H1 (cell line): ENCODE measurements around the gene ERFE. TPM values are rescaled to one million over a fixed set of nuclear protein-coding genes. Genes with fewer than 3 reads are reported as not detected.

ENCODE experiments used
- CTCF ChIA-PET: fragments of 300-600 bp; sonication (Branson Sonifier 250); formaldehyde crosslinking; loops from one replicate; lab custom pipeline; 2021; ENCODE audit not compliant: partially characterized antibody; lab: Charles Lee
- POLR2A ChIA-PET: fragments of 300-600 bp; sonication (Branson Sonifier 250); formaldehyde crosslinking; loops from one replicate; lab custom pipeline; 2021; ENCODE audit warnings: inconsistent platforms; ENCODE audit not compliant: partially characterized antibody; lab: Charles Lee
- DNase-seq, 2 experiments: peaks; one replicate each; pipeline versions ENCODE4 v3.0.0 to v3.0.0-alpha.2; 2010 to 2022; ENCODE audit warnings: low spot score in 2 of 2, low read depth in 1 of 2, mixed read lengths in 1 of 2
- FAIRE-seq: peaks from 2 replicates; lab custom pipeline; 2011; peaks lifted over from hg19 to GRCh38; lab: Jason Lieb, UNC
- H2AFZ ChIP-seq: 2 replicates; pipeline ENCODE4 v1.8.1; 2012; ENCODE audit warnings: low read length, inconsistent platforms
- H2AK5ac ChIP-seq: 2 replicates; pipeline ENCODE4 v1.6.1; 2013; ENCODE audit warnings: low read depth, low read length
- H2BK120ac ChIP-seq: replicated peaks from 2 replicates; pipeline ENCODE3; 2013; ENCODE audit warnings: low read depth, low read length, inconsistent platforms
- H2BK12ac ChIP-seq: 2 replicates; pipeline ENCODE4 v1.6.1; 2013; ENCODE audit warnings: low read depth, low read length
- H2BK15ac ChIP-seq: 2 replicates; pipeline ENCODE4 v1.6.1; 2013; ENCODE audit warnings: low read length
- H2BK20ac ChIP-seq: 2 replicates; pipeline ENCODE4 v1.6.1; 2013; ENCODE audit warnings: low read length
- H2BK5ac ChIP-seq: 2 replicates; pipeline ENCODE4 v1.6.1; 2013; ENCODE audit warnings: low read depth, low read length
- H3K14ac ChIP-seq: 2 replicates; pipeline ENCODE4 v1.6.1; 2013; ENCODE audit warnings: inconsistent platforms; ENCODE audit not compliant: insufficient read length
- H3K18ac ChIP-seq: 2 replicates; pipeline ENCODE4 v1.6.1; 2013; ENCODE audit warnings: low read length; ENCODE audit errors: extremely low read depth
- H3K23ac ChIP-seq: 2 replicates; pipeline ENCODE4 v1.6.1; 2013; ENCODE audit warnings: inconsistent platforms; ENCODE audit not compliant: insufficient read length
- H3K23me2 ChIP-seq: 2 replicates; pipeline ENCODE4 v1.6.1; 2013; ENCODE audit warnings: low read depth, low read length
- H3K27ac ChIP-seq: 2 replicates; pipeline ENCODE4 v1.6.1; 2011; ENCODE audit warnings: low read depth, low read length, inconsistent platforms
- H3K27me3 ChIP-seq, 4 experiments: replicated peaks in 1 of 4; 1 replicate in 1 of 4; 2 replicates in 3 of 4; pipeline versions ENCODE4 v1.6.1 to v1.8.1; 2011 to 2013; ENCODE audit warnings: low read length in 3 of 4, mild to moderate bottlenecking in 3 of 4, inconsistent platforms in 2 of 4, mixed read lengths in 2 of 4, moderate library complexity in 1 of 4; ENCODE audit not compliant: control insufficient read depth in 3 of 4, insufficient read depth in 3 of 4; ENCODE audit errors: extremely low read depth in 1 of 4
- H3K36me3 ChIP-seq, 4 experiments: 2 replicates each; pipeline versions ENCODE4 v1.6.1 to v1.8.1; 2011 to 2013; ENCODE audit warnings: mild to moderate bottlenecking in 4 of 4, low read length in 3 of 4, moderate library complexity in 2 of 4, control low read depth in 1 of 4, inconsistent platforms in 1 of 4; ENCODE audit not compliant: insufficient read depth in 4 of 4, control insufficient read depth in 2 of 4
- H3K4ac ChIP-seq: replicated peaks from 2 replicates; pipeline ENCODE3; 2013; ENCODE audit warnings: low read length, low read depth, mixed read lengths, inconsistent platforms; ENCODE audit not compliant: insufficient read length
- H3K4me1 ChIP-seq, 4 experiments: replicated peaks in 1 of 4; 1 replicate in 1 of 4; 2 replicates in 3 of 4; pipeline versions ENCODE4 v1.6.1 to v1.8.1; 2011 to 2013; ENCODE audit warnings: low read length in 3 of 4, inconsistent platforms in 2 of 4, mixed read lengths in 1 of 4; ENCODE audit not compliant: insufficient read depth in 4 of 4, control insufficient read depth in 3 of 4
- H3K4me2 ChIP-seq, 2 experiments: 2 replicates each; pipeline versions ENCODE4 v1.6.1 to v1.8.1; 2011 to 2013; ENCODE audit warnings: low read depth in 2 of 2, low read length in 2 of 2, control low read depth in 1 of 2, inconsistent platforms in 1 of 2, mild to moderate bottlenecking in 1 of 2; ENCODE audit not compliant: insufficient read depth in 1 of 2
- H3K4me3 ChIP-seq, 4 experiments: fragments of 200-600, 300-600 bp in 1 of 4; sonication (generic), shearing (Covaris generic), sonication (Bioruptor Twin) in 1 of 4; 2 replicates each; pipeline versions ENCODE4 v1.5.1 to v1.8.1; 2011 to 2016; ENCODE audit warnings: low read length in 4 of 4, low read depth in 3 of 4, control low read depth in 2 of 4, inconsistent platforms in 2 of 4, mild to moderate bottlenecking in 2 of 4, mixed read lengths in 1 of 4, moderate library complexity in 1 of 4; ENCODE audit not compliant: insufficient read depth in 2 of 4; ENCODE audit errors: extremely low read depth in 1 of 4
- H3K56ac ChIP-seq: replicated peaks from 2 replicates; pipeline ENCODE3; 2013; ENCODE audit warnings: low read depth, mild to moderate bottlenecking, mixed read lengths, low read length, inconsistent platforms; ENCODE audit not compliant: insufficient read length
- H3K79me1 ChIP-seq: 2 replicates; pipeline ENCODE4 v1.6.1; 2013; ENCODE audit warnings: low read depth, low read length, control low read depth
- H3K79me2 ChIP-seq, 2 experiments: 2 replicates each; pipeline versions ENCODE4 v1.6.1 to v1.8.1; 2012 to 2013; ENCODE audit warnings: low read length in 2 of 2, mild to moderate bottlenecking in 2 of 2, inconsistent platforms in 1 of 2; ENCODE audit not compliant: insufficient read depth in 2 of 2, control insufficient read depth in 1 of 2
- H3K9ac ChIP-seq, 4 experiments: replicated peaks in 1 of 4; 1 replicate in 1 of 4; 2 replicates in 3 of 4; pipeline versions ENCODE4 v1.6.1 to v1.8.1; 2011 to 2013; ENCODE audit warnings: low read depth in 3 of 4, low read length in 3 of 4, control low read depth in 2 of 4, mild to moderate bottlenecking in 2 of 4, moderate library complexity in 2 of 4, inconsistent platforms in 1 of 4; ENCODE audit errors: extremely low read depth in 1 of 4
- H3K9me3 ChIP-seq, 2 experiments: 2 replicates each; pipeline versions ENCODE4 v1.6.1 to v1.8.1; 2012 to 2013; ENCODE audit warnings: mild to moderate bottlenecking in 2 of 2, moderate library complexity in 2 of 2, control low read depth in 1 of 2, inconsistent platforms in 1 of 2, low read depth in 1 of 2, low read length in 1 of 2, mixed read lengths in 1 of 2; ENCODE audit not compliant: insufficient read depth in 2 of 2
- H4K20me1 ChIP-seq, 2 experiments: replicated peaks in 1 of 2; 2 replicates each; pipeline versions ENCODE3 to v1.8.1; 2011 to 2013; ENCODE audit warnings: inconsistent platforms in 2 of 2, low read length in 2 of 2, mild to moderate bottlenecking in 1 of 2; ENCODE audit not compliant: insufficient read depth in 2 of 2, control insufficient read depth in 1 of 2
- H4K5ac ChIP-seq: 2 replicates; pipeline ENCODE4 v1.6.1; 2013; ENCODE audit warnings: low read length, low read depth, mixed read lengths, inconsistent platforms; ENCODE audit not compliant: insufficient read length
- H4K8ac ChIP-seq: 2 replicates; pipeline ENCODE4 v1.8.0; 2013; ENCODE audit warnings: mild to moderate bottlenecking, moderate library complexity, low read length, inconsistent platforms; ENCODE audit not compliant: insufficient read depth; ENCODE audit errors: extremely low read depth
- H4K91ac ChIP-seq: replicated peaks from 2 replicates; pipeline ENCODE3; 2013; ENCODE audit warnings: low read length, mixed read lengths, inconsistent platforms; ENCODE audit not compliant: insufficient read length
- CHD1 ChIP-seq: IDR thresholded peaks from 2 replicates; pipeline ENCODE4 v1.6.1; 2012; ENCODE audit warnings: low read depth, low read length, improper control_type of control experiment
- CHD2 ChIP-seq: IDR thresholded peaks from 2 replicates; pipeline ENCODE4 v1.6.1; 2012; ENCODE audit warnings: low read length, improper control_type of control experiment
- CTCF ChIP-seq, 3 experiments: IDR thresholded peaks; 1 replicate in 2 of 3; 2 replicates in 1 of 3; pipeline versions ENCODE4 v1.5.1 to v1.6.1; 2011; ENCODE audit warnings: low read length in 3 of 3, mild to moderate bottlenecking in 3 of 3, inconsistent platforms in 2 of 3, low read depth in 1 of 3, moderate library complexity in 1 of 3; ENCODE audit not compliant: insufficient read depth in 1 of 3; ENCODE audit errors: control extremely low read depth in 1 of 3
- GTF2F1 ChIP-seq: IDR thresholded peaks from 2 replicates; pipeline ENCODE4 v1.6.1; 2012; ENCODE audit warnings: low read depth, low read length, improper control_type of control experiment, borderline replicate concordance
- MAX ChIP-seq: IDR thresholded peaks from 2 replicates; pipeline ENCODE4 v1.6.1; 2012; ENCODE audit warnings: inconsistent platforms
- NRF1 ChIP-seq: IDR thresholded peaks from 2 replicates; pipeline ENCODE4 v1.6.1; 2011; ENCODE audit warnings: mild to moderate bottlenecking, low read depth, low read length, improper control_type of control experiment
- RBBP5 ChIP-seq: IDR thresholded peaks from 2 replicates; pipeline ENCODE4 v1.7.1; 2012; ENCODE audit warnings: low read depth, mild to moderate bottlenecking, inconsistent platforms, low read length, moderate library complexity, borderline replicate concordance
- SRF ChIP-seq: IDR thresholded peaks from 2 replicates; pipeline ENCODE4 v1.6.1; 2011; ENCODE audit warnings: mild to moderate bottlenecking, low read depth, low read length, moderate library complexity
- TEAD4 ChIP-seq: IDR thresholded peaks from 2 replicates; pipeline ENCODE4 v1.6.1; 2012; ENCODE audit warnings: low read depth, low read length, inconsistent platforms, mixed read lengths
- ZNF274 ChIP-seq: IDR thresholded peaks from 2 replicates; pipeline ENCODE4 v1.7.0; 2012; ENCODE audit warnings: low read length, borderline replicate concordance; ENCODE audit errors: extremely low read depth
- WGBS, 2 experiments: shearing (Covaris generic) in 1 of 2; methylation state at CpG; one replicate each; pipeline versions ENCODE4 v1.1.6 to v1.1.7; 2013 to 2015; ENCODE audit warnings: low lambda C conversion rate in 2 of 2, mixed read lengths in 2 of 2, inconsistent platforms in 1 of 2, low coverage in 1 of 2, missing lambda C conversion rate in 1 of 2; ENCODE audit not compliant: insufficient replicate concordance in 2 of 2, insufficient coverage in 1 of 2, insufficient read length in 1 of 2; ENCODE audit errors: extremely low coverage in 1 of 2, missing lambda C conversion rate in 1 of 2; 5-methylcytosine and 5-hydroxymethylcytosine counted together
- polyA plus RNA-seq, 7 experiments: library from polyadenylated mRNA; depleted of rRNA in 3 of 7; stranded (reverse) in 5 of 7; unstranded in 2 of 7; fragments of >200 nt in 5 of 7; fragments of 200-250 nt in 2 of 7; gene quantifications; 1 replicate in 5 of 7; 2 replicates in 1 of 7; 4 replicates in 1 of 7; pipeline versions ENCODE4 v1.2.1 to v1.2.3, GENCODE V29; 2011 to 2013; ENCODE audit warnings: missing spikeins in 2 of 7, mixed read lengths in 2 of 7
- total RNA-seq: library from RNA; stranded (reverse); fragmentation: NEBNext Ultra II Directional; extraction: Animal tissue kit (Norgen Biotek cat#: 25700); gene quantifications from 2 replicates; pipeline ENCODE4 v1.2.1, GENCODE V29; 2021

The ERFE gene
- total and polyA plus RNA-seq, 2 of the 8 experiments (the other 6 are each of a cell fraction or from before 2014, with no cell fraction given) = 2.5 to 3.6 TPM

- Histone ChIP-seq H3K4me2 (no peak overlapping the region), H2BK12ac (no peak overlapping the region), H2BK15ac (no peak overlapping the region), H3K9me3 (no peaks in the 10 kb centered on the region), H3K36me3 (peaks cover 2 to 26% (median 5%) of the 10 kb centered on the region in 4 experiments; a peak in 4 of 8 replicates), H2BK120ac (no peak overlapping the region), H2BK20ac (no peak overlapping the region), H2BK5ac (no peak overlapping the region), H2AFZ (no peak overlapping the region), H4K5ac (no peak overlapping the region), H3K27me3 (peaks cover 0 to 5% (median 3%) of the 10 kb centered on the region in 4 experiments; a peak in 5 of 7 replicates), H3K79me1 (no peaks in the 10 kb centered on the region; the same call in 1 of the 2 replicates), H4K91ac (no peak overlapping the region), H3K4ac (no peak overlapping the region), H3K23ac (no peak overlapping the region), H3K23me2 (no peaks in the 10 kb centered on the region), H3K27ac (no peak overlapping the region), H3K79me2 (no peaks in the 10 kb centered on the region), H3K9ac (no peak overlapping the region), H3K14ac (no peak overlapping the region), H4K20me1 (peaks cover 8 to 18% of the 10 kb centered on the region in 2 experiments), H3K18ac (no peak overlapping the region), H3K4me1 (no peaks in the 10 kb centered on the region), H4K8ac (no peak overlapping the region), H3K4me3 (no peak overlapping the region), H2AK5ac (no peak overlapping the region), H3K56ac (no peak overlapping the region)
- no peak for DNase-seq
- CTCF ChIA-PET = interaction anchor here (0.7 to 1.0 kb wide), 2 partner anchors 9 to 19 kb away, joined by 3 read pairs; no protein-coding TSS in a partner anchor
- no peak for FAIRE-seq
- POLR2A ChIA-PET = interaction anchor here (0.9 kb wide), 1 partner anchor 85 kb away, joined by 3 read pairs; no protein-coding TSS in a partner anchor
- WGBS, 2 experiments = 86% methylated on average over 5 of the region's 5 CpGs; no CpG with 5 or more reads in 1 of the 2 experiments
- no peak for TF ChIP-seq RBBP5
- TF ChIP-seq ZNF274 = no peak
- TF ChIP-seq SRF = no peak
- TF ChIP-seq CTCF (IDR thresholded peaks at IDR 0.05; ENCODE audit: control extremely low read depth in 1 of 3, insufficient read depth in 1 of 3, low read depth in 1 of 3, low read length in 3 of 3) = no peak
- no peak for TF ChIP-seq CHD1
- TF ChIP-seq MAX = no peak
- no peak for TF ChIP-seq NRF1
- no peak for TF ChIP-seq GTF2F1
- no peak for TF ChIP-seq CHD2
- no peak for TF ChIP-seq TEAD4
Observed at GRCh38 chr2:238169708-238170251, 11.0 kb downstream of the ERFE start.
